Fibroblast of the aortic adventitia (primary cell): Measurements from ENCODE around the gene RGS6. TPM values are rescaled to one million over a fixed set of nuclear protein-coding genes. Genes with fewer than 3 reads are reported as not detected.

Experiments
- DNase-seq: peaks from one replicate; pipeline ENCODE4 v3.0.0-alpha.2; 2010; ENCODE audit warnings: low read depth
- H3K4me3 ChIP-seq: 2 replicates; pipeline ENCODE4 v1.5.1; 2011; ENCODE audit warnings: low read depth, mild to moderate bottlenecking, control low read depth, low read length, moderate library complexity
- CTCF ChIP-seq: IDR thresholded peaks from 2 replicates; pipeline ENCODE4 v1.5.1; 2011; ENCODE audit warnings: mild to moderate bottlenecking, low read length, control low read depth, inconsistent platforms; ENCODE audit not compliant: insufficient read depth
- total RNA-seq: library from RNA; depleted of rRNA; stranded (reverse); fragments of >200 nt; gene quantifications from 2 replicates; pipeline ENCODE4 v1.2.3, GENCODE V29; 2012; ENCODE audit warnings: low replicate concordance

Gene RGS6
- total RNA-seq, 1 donor = not detected

GRCh38 chr14:72516936-72517700, 584.9 kb downstream of the RGS6 start:
- DNase-seq = peak; percentile 89
- H3K4me3 ChIP-seq = no peak overlapping the region
- peak; percentile 97 for TF ChIP-seq CTCF

DNA sequence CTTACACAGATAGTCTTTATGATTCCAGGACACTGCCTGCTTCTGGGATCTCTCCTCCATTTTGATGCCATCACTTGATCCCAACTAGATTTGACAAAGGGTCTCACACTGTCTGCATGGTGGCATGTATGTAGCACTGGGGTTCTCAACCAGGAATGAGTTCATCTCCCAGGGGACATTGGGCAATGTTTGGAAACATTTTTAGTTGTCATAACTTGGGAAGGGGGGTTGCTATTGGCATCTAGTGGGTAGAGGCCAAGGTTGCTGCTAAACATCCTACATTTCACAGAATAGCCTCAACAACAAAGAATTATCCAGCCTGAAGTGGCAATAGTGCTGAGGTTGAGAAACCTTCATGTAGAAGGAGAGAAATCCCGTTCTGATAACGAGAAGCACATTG, 585.5 kb downstream of the RGS6 start:
- H3K4me3 ChIP-seq = no peak overlapping the region
- no peak for DNase-seq
- no peak for TF ChIP-seq CTCF

GRCh38 chr14:72518809-72519377, 586.7 kb downstream of the RGS6 start:
- H3K4me3 ChIP-seq = no peak overlapping the region
- DNase-seq = no peak
- TF ChIP-seq CTCF = no peak

GRCh38 chr14:72519543-72519942, 587.3 kb downstream of the RGS6 start:
- no peak overlapping the region for H3K4me3 ChIP-seq
- TF ChIP-seq CTCF = no peak
- no peak for DNase-seq

- TF ChIP-seq CTCF = no peak
- DNase-seq = no peak
- H3K4me3 ChIP-seq = no peak overlapping the region
These were observed 588.8 kb downstream of the RGS6 start for GRCh38 chr14:72521045-72521444.

DNA sequence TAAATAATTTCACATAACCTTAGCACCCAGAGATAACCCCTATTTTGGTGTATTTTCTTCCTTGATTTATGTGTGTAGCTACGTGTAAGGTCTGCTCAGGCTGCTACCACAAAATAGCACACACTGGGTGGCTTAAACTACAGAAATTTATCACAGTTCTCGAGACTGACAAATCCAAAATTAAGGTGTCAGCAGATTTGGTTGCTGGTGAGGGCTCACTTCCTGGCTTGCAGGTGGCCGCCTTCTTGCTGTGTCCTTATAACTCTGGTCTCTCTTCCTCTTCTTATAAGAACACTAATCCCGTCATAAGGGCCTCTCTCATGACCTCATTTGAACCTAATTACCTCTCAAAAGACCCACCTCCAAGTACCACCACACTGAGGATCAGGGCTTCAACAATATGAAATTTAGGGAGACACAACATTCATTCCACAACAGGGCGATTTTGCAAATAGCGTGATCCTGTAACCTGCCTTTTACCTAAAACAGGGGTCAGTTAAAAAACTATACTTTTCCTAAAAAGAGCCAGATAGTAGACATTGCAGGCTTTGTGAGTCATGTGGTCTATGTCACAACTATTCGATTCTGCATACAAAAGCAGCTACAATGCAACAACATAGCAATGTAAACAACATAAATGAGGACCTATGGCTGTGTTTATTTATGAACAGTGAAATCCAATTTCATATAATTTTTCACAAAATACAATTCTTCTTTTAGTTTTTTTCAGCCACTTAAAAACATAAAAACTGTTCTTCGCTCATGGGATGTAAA, 589.9 kb downstream of the RGS6 start:
- no peak overlapping the region for H3K4me3 ChIP-seq
- no peak for TF ChIP-seq CTCF
- no peak for DNase-seq
